Measurements from ENCODE around the gene CDH22. TPM values are rescaled to one million over a fixed set of nuclear protein-coding genes. Genes with fewer than 3 reads are reported as not detected.

CDH22 gene
- total RNA-seq, 4 donors from 2014 or later = 0.11 to 2.3 (median 0.76) TPM

DNA sequence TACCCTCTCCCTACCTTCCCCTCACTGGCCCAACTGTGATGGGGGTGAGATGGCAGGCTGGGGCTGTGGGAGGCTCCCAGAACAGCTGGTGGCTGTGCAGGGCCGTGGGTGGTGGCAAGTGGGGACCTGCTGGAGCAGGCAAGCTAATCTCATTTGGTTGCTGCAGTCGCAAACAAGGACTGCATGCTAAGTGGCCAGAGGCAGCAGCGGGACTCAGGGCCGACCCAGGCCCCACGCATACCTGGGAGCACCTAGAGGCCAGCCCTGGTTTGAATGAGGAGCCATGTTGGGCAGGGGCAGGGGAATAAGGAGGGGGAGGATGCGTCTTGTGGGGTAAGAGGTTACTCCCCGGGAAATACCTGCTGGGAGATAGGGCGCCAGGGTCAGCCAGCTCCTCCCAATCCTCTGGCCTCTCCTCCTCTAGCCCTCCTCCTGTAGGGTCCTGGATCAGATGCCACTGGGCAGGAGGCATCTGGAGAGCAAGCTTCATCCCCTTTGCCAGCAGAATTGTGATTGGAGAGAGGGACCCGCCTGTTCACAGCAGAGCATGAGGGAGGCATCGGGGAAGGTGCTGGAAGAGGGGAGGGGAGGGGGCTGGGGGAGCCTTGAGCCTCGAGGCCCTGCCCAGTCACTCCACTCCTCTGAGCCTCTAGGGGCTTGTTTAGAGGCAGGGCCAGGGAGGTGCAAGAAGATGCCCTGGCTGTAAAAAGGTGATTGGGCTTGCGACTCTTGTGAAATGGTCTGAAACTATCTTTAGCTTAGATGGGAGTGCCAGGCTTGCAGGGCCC, 24.3 kb upstream of the CDH22 start:
- H3K36me3 ChIP-seq = no peaks in the 10 kb centered on the region
- H3K4me3 ChIP-seq = no peak overlapping the region
- H3K27me3 ChIP-seq = peaks cover 0 to 97% (median 5%) of the 10 kb centered on the region in 4 donors
- DNase-seq = no peak
- TF ChIP-seq, protein P1, sequence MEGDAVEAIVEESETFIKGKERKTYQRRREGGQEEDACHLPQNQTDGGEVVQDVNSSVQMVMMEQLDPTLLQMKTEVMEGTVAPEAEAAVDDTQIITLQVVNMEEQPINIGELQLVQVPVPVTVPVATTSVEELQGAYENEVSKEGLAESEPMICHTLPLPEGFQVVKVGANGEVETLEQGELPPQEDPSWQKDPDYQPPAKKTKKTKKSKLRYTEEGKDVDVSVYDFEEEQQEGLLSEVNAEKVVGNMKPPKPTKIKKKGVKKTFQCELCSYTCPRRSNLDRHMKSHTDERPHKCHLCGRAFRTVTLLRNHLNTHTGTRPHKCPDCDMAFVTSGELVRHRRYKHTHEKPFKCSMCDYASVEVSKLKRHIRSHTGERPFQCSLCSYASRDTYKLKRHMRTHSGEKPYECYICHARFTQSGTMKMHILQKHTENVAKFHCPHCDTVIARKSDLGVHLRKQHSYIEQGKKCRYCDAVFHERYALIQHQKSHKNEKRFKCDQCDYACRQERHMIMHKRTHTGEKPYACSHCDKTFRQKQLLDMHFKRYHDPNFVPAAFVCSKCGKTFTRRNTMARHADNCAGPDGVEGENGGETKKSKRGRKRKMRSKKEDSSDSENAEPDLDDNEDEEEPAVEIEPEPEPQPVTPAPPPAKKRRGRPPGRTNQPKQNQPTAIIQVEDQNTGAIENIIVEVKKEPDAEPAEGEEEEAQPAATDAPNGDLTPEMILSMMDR (IDR thresholded peaks at IDR 0.05) = no peak
- no peak for TF ChIP-seq POLR2A (IDR thresholded peaks at IDR 0.05)
- peaks cover 0 to 36% (median 4%) of the 10 kb centered on the region in 3 donors for H3K4me1 ChIP-seq
- WGBS, 2 donors = 14 to 38% methylated on average over 6 to 7 of the region's 12 CpGs
- intact Hi-C loops (cut with DNase I) = no loop called here
- H3K9me3 ChIP-seq = no peaks in the 10 kb centered on the region
- H3K27ac ChIP-seq = no peak overlapping the region

DNA sequence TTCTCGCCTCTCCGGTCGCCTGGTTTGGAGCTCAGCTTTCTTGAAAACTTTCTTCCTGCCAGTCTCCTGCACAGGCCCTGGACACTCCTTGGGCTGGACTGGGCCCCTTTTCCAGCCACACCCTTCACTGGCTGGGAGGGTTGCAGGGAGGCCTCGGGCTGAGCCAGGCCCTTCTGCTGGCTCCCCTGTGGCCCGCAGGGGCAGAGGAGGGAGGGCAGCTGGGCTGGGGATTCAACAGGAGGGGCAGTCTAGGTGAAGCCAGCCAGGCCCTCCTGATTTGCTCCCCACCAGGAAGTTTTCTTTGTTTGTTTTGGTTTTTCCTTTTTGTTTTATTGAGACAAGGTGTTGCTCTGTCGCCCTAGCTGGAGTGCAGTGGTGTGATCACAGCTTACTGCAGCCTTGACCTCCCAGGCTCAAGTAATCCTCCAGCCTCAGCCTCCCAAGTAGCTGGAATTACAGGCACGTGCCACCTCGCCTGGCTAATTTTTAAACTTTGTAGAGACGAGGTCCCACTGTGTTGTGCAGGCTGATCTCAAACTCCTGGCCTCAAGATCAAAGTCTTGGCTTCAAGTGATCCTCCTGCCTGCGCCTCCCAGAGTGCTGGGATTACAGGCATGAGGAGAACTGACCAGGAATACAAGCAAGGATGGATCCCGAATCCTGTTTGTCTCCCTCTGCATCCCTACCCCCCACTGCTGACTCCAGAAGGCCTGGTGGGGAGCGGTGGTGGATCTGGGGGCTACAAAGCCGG, 23.5 kb upstream of the CDH22 start:
- peaks cover 0 to 97% (median 5%) of the 10 kb centered on the region in 4 donors for H3K27me3 ChIP-seq
- no peak overlapping the region for H3K27ac ChIP-seq
- no peak overlapping the region for H3K4me3 ChIP-seq
- no peaks in the 10 kb centered on the region for H3K36me3 ChIP-seq
- H3K4me1 ChIP-seq = peaks cover 0 to 36% (median 4%) of the 10 kb centered on the region in 3 donors
- TF ChIP-seq, protein P1 (IDR thresholded peaks at IDR 0.05) = no peak
- no peak for TF ChIP-seq POLR2A (IDR thresholded peaks at IDR 0.05)
- intact Hi-C loops (cut with DNase I) = no loop called here
- 43 to 53% methylated on average over 3 to 13 of the region's 13 CpGs for WGBS, 2 donors
- no peak for DNase-seq
- no peaks in the 10 kb centered on the region for H3K9me3 ChIP-seq

DNA sequence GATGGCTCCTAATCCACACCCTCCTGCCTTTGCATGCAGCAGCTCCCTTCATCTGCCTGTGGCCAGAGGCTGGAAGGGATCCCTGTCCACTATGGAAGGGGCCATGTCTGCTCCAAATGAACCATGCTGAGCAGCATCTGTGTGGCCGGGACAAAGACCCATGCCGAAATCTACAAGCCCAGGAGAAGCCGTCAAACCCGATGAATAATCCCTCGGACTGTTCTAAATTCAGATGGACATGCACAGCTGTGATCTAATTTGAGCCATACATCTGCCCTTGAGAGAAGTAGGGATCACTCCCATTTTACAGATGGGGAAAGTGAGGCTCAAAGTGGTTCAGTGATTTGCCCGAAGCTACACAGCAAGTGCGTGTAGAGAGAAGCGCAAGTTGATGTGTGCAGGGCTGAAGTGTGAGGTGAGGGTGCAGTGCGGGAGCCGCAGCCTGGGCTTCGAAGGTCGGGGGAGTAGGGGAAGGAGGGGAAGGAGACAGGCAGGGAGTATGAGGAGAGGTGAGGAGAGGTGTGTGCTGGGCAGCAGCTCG, 22.6 kb upstream of the CDH22 start:
- no peak for DNase-seq
- H3K27ac ChIP-seq = no peak overlapping the region
- H3K9me3 ChIP-seq = no peaks in the 10 kb centered on the region
- WGBS, 2 donors = 81 to 86% methylated on average over 13 of the region's 13 CpGs
- H3K27me3 ChIP-seq = peaks cover 0 to 97% (median 5%) of the 10 kb centered on the region in 4 donors
- TF ChIP-seq, protein P1 (IDR thresholded peaks at IDR 0.05) = no peak
- no peak for TF ChIP-seq POLR2A (IDR thresholded peaks at IDR 0.05)
- intact Hi-C loops (cut with DNase I) = no loop called here
- H3K36me3 ChIP-seq = no peaks in the 10 kb centered on the region
- H3K4me1 ChIP-seq = peaks cover 0 to 36% (median 4%) of the 10 kb centered on the region in 3 donors
- no peak overlapping the region for H3K4me3 ChIP-seq

DNA sequence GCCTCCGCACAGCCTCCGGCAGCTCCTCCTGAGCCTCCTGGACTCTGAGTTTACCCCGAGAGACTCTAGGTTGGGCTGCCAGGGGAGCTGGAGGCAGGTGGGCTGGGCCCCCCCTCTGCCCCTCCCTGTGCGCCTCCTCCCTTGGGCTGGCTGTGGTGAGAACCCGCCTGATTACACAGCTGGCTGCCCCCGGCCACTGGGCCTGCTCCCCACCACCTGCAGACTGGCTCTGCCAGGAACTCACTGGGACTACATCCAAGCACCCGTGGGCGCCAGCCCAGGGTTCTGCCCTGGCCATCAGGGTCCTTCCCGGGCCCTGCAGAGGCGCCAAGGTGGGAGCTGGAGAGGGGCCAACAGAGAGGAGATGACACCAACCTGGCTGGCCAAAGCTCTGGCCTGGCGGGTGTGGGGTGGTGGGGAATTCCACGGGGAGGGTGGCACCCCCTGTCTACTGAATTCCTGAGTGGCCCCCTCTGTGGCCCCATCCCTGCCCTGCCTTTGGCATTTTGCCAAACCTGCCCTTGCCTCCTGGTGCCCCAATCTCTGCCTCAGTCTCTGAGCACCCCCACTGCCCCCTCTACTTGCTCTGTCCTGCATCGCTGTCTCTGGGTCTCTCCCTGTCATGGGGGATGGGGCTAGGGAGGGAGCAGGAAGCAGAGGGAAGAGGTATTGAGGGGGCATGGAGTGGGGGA, 21.9 kb upstream of the CDH22 start:
- no peak for DNase-seq
- peaks cover 0 to 97% (median 5%) of the 10 kb centered on the region in 4 donors for H3K27me3 ChIP-seq
- no peaks in the 10 kb centered on the region for H3K9me3 ChIP-seq
- H3K4me1 ChIP-seq = peaks cover 0 to 38% (median 4%) of the 10 kb centered on the region in 3 donors
- no peaks in the 10 kb centered on the region for H3K36me3 ChIP-seq
- H3K4me3 ChIP-seq = no peak overlapping the region
- no peak for TF ChIP-seq POLR2A (IDR thresholded peaks at IDR 0.05)
- TF ChIP-seq, protein P1 (IDR thresholded peaks at IDR 0.05) = no peak
- WGBS, 2 donors = 20 to 56% methylated on average over 1 to 3 of the region's 13 CpGs
- intact Hi-C loops (cut with DNase I) = no loop called here
- no peak overlapping the region for H3K27ac ChIP-seq

Data from esophagus squamous epithelium (tissue), 5 donors.